Measurements from ENCODE around the gene PSAPL1. TPM values are rescaled to one million over a fixed set of nuclear protein-coding genes. Genes with fewer than 3 reads are reported as not detected.

The PSAPL1 gene
- total RNA-seq, 1 experiment from 2014 or later: 14.3 TPM

DNA sequence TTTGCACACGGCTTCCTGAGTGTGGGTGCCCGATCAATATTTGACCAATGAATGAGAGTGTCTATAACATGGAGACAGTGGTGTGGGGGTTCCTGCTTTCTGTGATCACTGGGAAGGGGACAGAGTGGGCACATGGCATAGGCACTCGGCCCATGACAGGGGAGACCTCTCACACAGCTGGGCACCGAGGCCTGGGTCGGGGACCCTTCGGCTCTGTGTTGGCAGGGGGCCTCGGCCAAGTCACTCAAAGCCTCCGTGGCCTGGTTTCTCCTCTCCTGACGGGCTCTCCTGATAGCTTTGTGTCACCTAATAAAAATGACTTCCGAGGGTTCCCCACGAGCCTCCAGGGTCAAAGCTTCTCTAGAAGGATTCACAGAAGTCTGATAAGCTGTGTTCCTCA is 43.9 kb upstream of the PSAPL1 start:
- TF ChIP-seq, protein P1, sequence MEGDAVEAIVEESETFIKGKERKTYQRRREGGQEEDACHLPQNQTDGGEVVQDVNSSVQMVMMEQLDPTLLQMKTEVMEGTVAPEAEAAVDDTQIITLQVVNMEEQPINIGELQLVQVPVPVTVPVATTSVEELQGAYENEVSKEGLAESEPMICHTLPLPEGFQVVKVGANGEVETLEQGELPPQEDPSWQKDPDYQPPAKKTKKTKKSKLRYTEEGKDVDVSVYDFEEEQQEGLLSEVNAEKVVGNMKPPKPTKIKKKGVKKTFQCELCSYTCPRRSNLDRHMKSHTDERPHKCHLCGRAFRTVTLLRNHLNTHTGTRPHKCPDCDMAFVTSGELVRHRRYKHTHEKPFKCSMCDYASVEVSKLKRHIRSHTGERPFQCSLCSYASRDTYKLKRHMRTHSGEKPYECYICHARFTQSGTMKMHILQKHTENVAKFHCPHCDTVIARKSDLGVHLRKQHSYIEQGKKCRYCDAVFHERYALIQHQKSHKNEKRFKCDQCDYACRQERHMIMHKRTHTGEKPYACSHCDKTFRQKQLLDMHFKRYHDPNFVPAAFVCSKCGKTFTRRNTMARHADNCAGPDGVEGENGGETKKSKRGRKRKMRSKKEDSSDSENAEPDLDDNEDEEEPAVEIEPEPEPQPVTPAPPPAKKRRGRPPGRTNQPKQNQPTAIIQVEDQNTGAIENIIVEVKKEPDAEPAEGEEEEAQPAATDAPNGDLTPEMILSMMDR (IDR thresholded peaks at IDR 0.05; ENCODE audit: insufficient read depth in 1 of 2, low read depth in 1 of 2, low read length in 1 of 2, severe bottlenecking in 1 of 2, unreplicated experiment in 1 of 2): no peak
- Histone ChIP-seq H3K4me1 (no peaks in the 10 kb centered on the region), H3K27me3 (replicated peaks; ENCODE audit: control insufficient read depth, insufficient read depth, low read length) (no peaks in the 10 kb centered on the region), H3K9me3 (no peaks in the 10 kb centered on the region), H3K36me3 (ENCODE audit: control insufficient read depth, insufficient read depth, low read length) (no peaks in the 10 kb centered on the region), H3K4me3 (ENCODE audit: low read depth, low read length) (no peak overlapping the region)
- no TSS peak for BruUV-seq (replicated peaks)
- peaks cover 6% of the 10 kb centered on the region for H3K36me3 Mint-ChIP-seq (ENCODE audit: insufficient read depth, unreplicated experiment)
- no peak overlapping the region for H3K27ac Mint-ChIP-seq (ENCODE audit: unreplicated experiment)
- no peaks in the 10 kb centered on the region for H3K27me3 Mint-ChIP-seq (ENCODE audit: insufficient read depth, unreplicated experiment)
- H3K4me1 Mint-ChIP-seq (ENCODE audit: low read depth, unreplicated experiment): no peaks in the 10 kb centered on the region
- H3K4me3 Mint-ChIP-seq (ENCODE audit: unreplicated experiment): no peak overlapping the region
- intact Hi-C loops (cut with micrococcal nuclease; ENCODE audit: unreplicated experiment): no loop called here
- no peak for DNase-seq
- ChIA-PET CTCF (interaction anchor here (0.6 to 1.0 kb wide), 2 partner anchors 12 to 334 kb away, joined by 3 read pairs; no protein-coding TSS in a partner anchor), POLR2A (no interaction called here)
- H3K9me3 Mint-ChIP-seq (ENCODE audit: unreplicated experiment): no peaks in the 10 kb centered on the region

- Mint-ChIP-seq H3K4me1 (ENCODE audit: low read depth, unreplicated experiment) (no peaks in the 10 kb centered on the region), H3K36me3 (ENCODE audit: insufficient read depth, unreplicated experiment) (peaks cover 3% of the 10 kb centered on the region), H3K4me3 (ENCODE audit: unreplicated experiment) (no peak overlapping the region), H3K27me3 (ENCODE audit: insufficient read depth, unreplicated experiment) (no peaks in the 10 kb centered on the region), H3K27ac (ENCODE audit: unreplicated experiment) (no peak overlapping the region), H3K9me3 (ENCODE audit: unreplicated experiment) (no peaks in the 10 kb centered on the region)
- TF ChIP-seq, protein P1 (IDR thresholded peaks at IDR 0.05; ENCODE audit: insufficient read depth in 1 of 2, low read depth in 1 of 2, low read length in 1 of 2, severe bottlenecking in 1 of 2, unreplicated experiment in 1 of 2): no peak
- H3K27me3 ChIP-seq (replicated peaks; ENCODE audit: control insufficient read depth, insufficient read depth, low read length): no peaks in the 10 kb centered on the region
- POLR2A ChIA-PET: no interaction called here
- DNase-seq: no peak
- intact Hi-C loops (cut with micrococcal nuclease; ENCODE audit: unreplicated experiment): no loop called here
- BruUV-seq (replicated peaks): no TSS peak
- no peaks in the 10 kb centered on the region for H3K36me3 ChIP-seq (ENCODE audit: control insufficient read depth, insufficient read depth, low read length)
- no peaks in the 10 kb centered on the region for H3K9me3 ChIP-seq
- H3K4me3 ChIP-seq (ENCODE audit: low read depth, low read length): no peak overlapping the region
- CTCF ChIA-PET: no interaction called here
- no peaks in the 10 kb centered on the region for H3K4me1 ChIP-seq
Observed at GRCh38 chr4:7477695-7478094, 43.0 kb upstream of the PSAPL1 start.

DNA sequence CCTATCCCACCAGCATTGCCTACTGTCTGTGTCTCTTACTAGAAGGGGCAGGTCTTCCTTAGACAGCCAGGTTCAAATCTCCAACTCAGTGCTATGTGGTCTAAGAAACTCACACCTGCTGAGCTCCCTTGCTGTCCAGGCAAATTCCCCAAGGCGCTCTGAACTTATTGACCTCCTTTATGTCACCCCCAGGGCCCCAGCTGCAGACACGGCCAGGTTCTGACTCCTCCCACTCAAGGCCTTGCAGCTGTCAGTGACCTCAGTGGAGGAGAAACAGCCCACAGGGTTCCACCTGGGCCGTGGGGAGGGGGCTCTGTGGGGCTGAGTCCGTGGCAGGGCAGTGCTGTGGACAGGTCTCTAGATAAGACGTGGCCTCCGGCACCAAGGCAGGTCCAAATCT is 42.1 kb upstream of the PSAPL1 start:
- CTCF ChIA-PET: no interaction called here
- no peaks in the 10 kb centered on the region for H3K4me1 Mint-ChIP-seq (ENCODE audit: low read depth, unreplicated experiment)
- no peak overlapping the region for H3K4me3 Mint-ChIP-seq (ENCODE audit: unreplicated experiment)
- DNase-seq: no peak
- Histone ChIP-seq H3K9me3 (no peaks in the 10 kb centered on the region), H3K4me3 (ENCODE audit: low read depth, low read length) (no peak overlapping the region), H3K36me3 (ENCODE audit: control insufficient read depth, insufficient read depth, low read length) (no peaks in the 10 kb centered on the region), H3K27me3 (replicated peaks; ENCODE audit: control insufficient read depth, insufficient read depth, low read length) (no peaks in the 10 kb centered on the region), H3K4me1 (no peaks in the 10 kb centered on the region)
- no peaks in the 10 kb centered on the region for H3K36me3 Mint-ChIP-seq (ENCODE audit: insufficient read depth, unreplicated experiment)
- TF ChIP-seq, protein P1 (IDR thresholded peaks at IDR 0.05; ENCODE audit: insufficient read depth in 1 of 2, low read depth in 1 of 2, low read length in 1 of 2, severe bottlenecking in 1 of 2, unreplicated experiment in 1 of 2): no peak
- POLR2A ChIA-PET: no interaction called here
- BruUV-seq (replicated peaks): no TSS peak
- intact Hi-C loops (cut with micrococcal nuclease; ENCODE audit: unreplicated experiment): no loop called here
- no peaks in the 10 kb centered on the region for H3K27me3 Mint-ChIP-seq (ENCODE audit: insufficient read depth, unreplicated experiment)
- H3K9me3 Mint-ChIP-seq (ENCODE audit: unreplicated experiment): no peaks in the 10 kb centered on the region
- H3K27ac Mint-ChIP-seq (ENCODE audit: unreplicated experiment): no peak overlapping the region

Data from Caco-2 (cell line).